Anterior cingulate cortex (tissue), 58 donors: ENCODE data around the gene MGP.

Experiments
- DNase-seq, 58 donors: peaks; one replicate each; lab custom pipeline; 2025; lab: John Stamatoyannopoulos, UW

Gene MGP

GRCh38 chr12:14833336-14833735, 52.3 kb downstream of the MGP start:
- DNase-seq: no peak
